DOHH2 (cell line): ENCODE measurements around the gene MYT1.

ENCODE experiments used
- H3F3A ChIP-seq: fragments of 200-600 bp; sonication (generic), shearing (Covaris generic); 2 replicates; pipeline ENCODE4 v1.6.0; 2016; ENCODE audit warnings: antibody characterized with exemption, mild to moderate bottlenecking; ENCODE audit not compliant: control insufficient read depth, insufficient read depth
- H3K27ac ChIP-seq: fragments of 200-600 bp; sonication (generic); 2 replicates; pipeline ENCODE4 v1.5.1; 2014; ENCODE audit warnings: low read depth, mild to moderate bottlenecking, low read length, moderate library complexity
- H3K27me3 ChIP-seq: fragments of 200-600 bp; sonication (generic); 2 replicates; pipeline ENCODE4 v1.6.1; 2014; ENCODE audit warnings: mild to moderate bottlenecking, low read length, mixed read lengths; ENCODE audit not compliant: control insufficient read depth
- H3K36me3 ChIP-seq: fragments of 200-600 bp; sonication (generic); 2 replicates; pipeline ENCODE4 v1.6.1; 2014; ENCODE audit warnings: mild to moderate bottlenecking, low read length, moderate library complexity, mixed read lengths; ENCODE audit not compliant: control insufficient read depth
- H3K4me1 ChIP-seq: fragments of 200-600 bp; sonication (generic); 2 replicates; pipeline ENCODE4 v1.6.1; 2014; ENCODE audit warnings: mild to moderate bottlenecking, low read length, mixed read lengths; ENCODE audit not compliant: control insufficient read depth
- H3K4me2 ChIP-seq: fragments of 200-600 bp; sonication (generic); 2 replicates; pipeline ENCODE4 v1.6.0; 2014; ENCODE audit warnings: mild to moderate bottlenecking, low read length, moderate library complexity
- H3K4me3 ChIP-seq: fragments of 200-600 bp; sonication (generic); 2 replicates; pipeline ENCODE4 v1.5.1; 2014; ENCODE audit warnings: mild to moderate bottlenecking, low read length, mixed read lengths
- H3K79me2 ChIP-seq: fragments of 200-600 bp; sonication (generic); 2 replicates; pipeline ENCODE4 v1.6.1; 2014; ENCODE audit warnings: mild to moderate bottlenecking, low read length, mixed read lengths; ENCODE audit not compliant: control insufficient read depth
- H3K9me2 ChIP-seq: fragments of 200-600 bp; sonication (generic); replicated peaks from 2 replicates; pipeline ENCODE4 v1.6.1; 2014; ENCODE audit warnings: mild to moderate bottlenecking, low read length, mixed read lengths; ENCODE audit not compliant: control insufficient read depth
- H3K9me3 ChIP-seq: fragments of 200-600 bp; sonication (generic); 2 replicates; pipeline ENCODE4 v1.6.1; 2014; ENCODE audit warnings: antibody characterized with exemption, low read length, mixed read lengths; ENCODE audit not compliant: control insufficient read depth, insufficient read depth
- H4K20me1 ChIP-seq: fragments of 200-600 bp; sonication (generic); 2 replicates; pipeline ENCODE4 v1.6.0; 2014; ENCODE audit warnings: low read depth, mild to moderate bottlenecking, antibody characterized with exemption, low read length, moderate library complexity; ENCODE audit not compliant: control insufficient read depth, insufficient read depth
- CTCF ChIP-seq: fragments of 200-600 bp; sonication (generic); IDR thresholded peaks from one replicate; pipeline ENCODE4 v1.5.1; 2014; ENCODE audit warnings: antibody characterized with exemption, mild to moderate bottlenecking, low read depth, low read length; ENCODE audit not compliant: poor library complexity, severe bottlenecking
- EZH2phosphoT487 ChIP-seq: fragments of 200-600 bp; sonication (generic); IDR thresholded peaks from 2 replicates; pipeline ENCODE4 v1.6.1; 2017; ENCODE audit warnings: borderline replicate concordance, mild to moderate bottlenecking, antibody characterized with exemption, low read length, moderate library complexity, mixed read lengths

Gene MYT1

GRCh38 chr20:64277571-64278316, 113.5 kb downstream of the MYT1 start:
- no peaks in the 10 kb centered on the region for H3K4me1 ChIP-seq
- H3K27ac ChIP-seq: no peak overlapping the region
- H3K9me2 ChIP-seq: no peaks in the 10 kb centered on the region
- H3K79me2 ChIP-seq: no peaks in the 10 kb centered on the region
- H3F3A ChIP-seq: no peaks in the 10 kb centered on the region; the same call in 1 of the 2 replicates
- TF ChIP-seq EZH2phosphoT487 (no peak), CTCF (no peak)
- no peaks in the 10 kb centered on the region for H4K20me1 ChIP-seq
- no peak overlapping the region for H3K4me3 ChIP-seq
- peaks cover 15% of the 10 kb centered on the region for H3K36me3 ChIP-seq
- H3K9me3 ChIP-seq: peaks cover 8% of the 10 kb centered on the region; the same call in 1 of the 2 replicates
- H3K27me3 ChIP-seq: no peaks in the 10 kb centered on the region
- no peak overlapping the region for H3K4me2 ChIP-seq

- H3K9me3 ChIP-seq: peaks cover 9% of the 10 kb centered on the region; the same call in 1 of the 2 replicates
- no peaks in the 10 kb centered on the region for H3K4me1 ChIP-seq
- H3K4me3 ChIP-seq: no peak overlapping the region
- TF ChIP-seq CTCF: no peak
- no peak for TF ChIP-seq EZH2phosphoT487
- H3K4me2 ChIP-seq: no peak overlapping the region
- no peaks in the 10 kb centered on the region; the same call in 1 of the 2 replicates for H3F3A ChIP-seq
- H3K9me2 ChIP-seq: no peaks in the 10 kb centered on the region
- peaks cover 10% of the 10 kb centered on the region for H3K36me3 ChIP-seq
- no peaks in the 10 kb centered on the region for H3K27me3 ChIP-seq
- H4K20me1 ChIP-seq: no peaks in the 10 kb centered on the region
- no peak overlapping the region for H3K27ac ChIP-seq
- H3K79me2 ChIP-seq: no peaks in the 10 kb centered on the region
Observed at GRCh38 chr20:64278317-64278681, 114.0 kb downstream of the MYT1 start.

DNA sequence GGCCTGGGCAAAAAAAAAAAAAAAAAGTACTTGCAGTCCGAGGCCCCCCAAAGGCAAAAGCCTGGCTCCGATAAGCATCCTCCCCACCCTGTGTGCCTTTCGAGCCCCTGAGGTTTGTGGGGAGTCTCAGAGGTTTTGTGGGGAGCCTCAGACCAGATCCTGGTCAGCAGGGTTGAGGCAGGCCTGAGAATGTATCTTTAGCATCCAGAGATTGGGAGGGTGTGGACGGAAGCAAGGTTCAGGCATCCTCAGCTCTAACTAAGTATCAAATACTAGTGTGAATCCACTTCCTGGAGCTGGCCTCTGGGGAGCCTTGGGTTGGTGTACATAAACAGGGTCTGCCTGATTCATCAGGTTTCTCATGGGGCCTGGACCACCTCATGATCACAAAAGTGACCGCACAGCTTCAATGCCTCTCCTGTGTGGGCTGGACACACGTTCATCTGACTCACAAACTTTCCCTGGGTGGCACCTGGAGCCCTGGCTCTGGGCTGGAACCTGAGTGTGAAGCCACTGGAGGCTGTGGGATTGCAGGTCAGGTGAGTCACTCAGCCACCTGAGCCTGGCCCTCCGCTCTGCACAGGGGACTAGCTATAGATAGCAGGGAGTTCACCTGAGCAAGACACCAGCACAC, 115.7 kb downstream of the MYT1 start:
- no peaks in the 10 kb centered on the region for H4K20me1 ChIP-seq
- H3K4me2 ChIP-seq: no peak overlapping the region
- no peaks in the 10 kb centered on the region for H3K9me2 ChIP-seq

More for the DNA sequence above, 115.7 kb downstream of the MYT1 start:
- Histone ChIP-seq H3K4me1 (no peaks in the 10 kb centered on the region), H3K27ac (no peak overlapping the region), H3K27me3 (no peaks in the 10 kb centered on the region), H3K9me3 (peaks cover 23% of the 10 kb centered on the region), H3K79me2 (no peaks in the 10 kb centered on the region), H3K36me3 (peaks cover 3% of the 10 kb centered on the region; the same call in 1 of the 2 replicates), H3F3A (peaks cover 8% of the 10 kb centered on the region), H3K4me3 (no peak overlapping the region)
- no peak for TF ChIP-seq EZH2phosphoT487
- TF ChIP-seq CTCF: no peak
